ENCODE measurements around the gene PCCB. TPM values are rescaled to one million over a fixed set of nuclear protein-coding genes. Genes with fewer than 3 reads are reported as not detected.
A peak's percentile ranks its signal among the peaks of the same experiment; 100 is the strongest.
"Not testable (repeated sequence)": the region's sequence is repeated elsewhere in the genome, so short reads cannot be mapped to it uniquely, and the experiment has no call there.

The PCCB gene
- 100 to 1,000 TPM in 2 of 6 experiments, 10 to 100 TPM in 4; 85.4 to 146 (median 94.4) TPM for total RNA-seq
- long read RNA-seq, transcript PCCB-201 (15 exons, 1,833 nt) = major isoform, 44 of 124 reads
- long read RNA-seq, partial matches to known transcripts = 76 of 124 reads
- long read RNA-seq, other reads (novel, unspliced or antisense) = 2 of 124 reads

GRCh38 chr3:136250059-136250902, at the start of gene PCCB:
Gene PCCB (plus strand): TSS chr3:136250340. CDS start chr3:136250376, 36 bp downstream.
- ATAC-seq (peak; percentile 92 to 97 (median 94)), DNase-seq (peak; percentile 94 to 98 (median 98))
- Histone ChIP-seq H3K27ac (peak within 1 kb of the TSS; percentile 87 to 95 (median 94)), H3K9me3 (no peaks in the 10 kb centered on the region), H3K36me3 (no peaks in the 10 kb centered on the region), H3K4me1 (peaks cover 0 to 27% (median 14%) of the 10 kb centered on the region in 4 donors), H3K4me3 (peak within 1 kb of the TSS; percentile 74 to 83 (median 77)), H3K27me3 (no peaks in the 10 kb centered on the region)
- 2% methylated on average over 20 of the region's 64 CpGs for WGBS (ENCODE audit: insufficient coverage, low coverage, low lambda C conversion rate, missing lambda C conversion rate)
- TF ChIP-seq CTCF (IDR thresholded peaks at IDR 0.05) = peak; percentile 69 to 90 (median 78)
- peak; percentile 83 for TF ChIP-seq POLR2A (IDR thresholded peaks at IDR 0.05)
- intact Hi-C loops (cut with DNase I) = no loop called here

- H3K4me3 ChIP-seq = no peak overlapping the region
- no peak overlapping the region for H3K27ac ChIP-seq
- no peaks in the 10 kb centered on the region for H3K36me3 ChIP-seq
- WGBS (ENCODE audit: insufficient coverage, low coverage, low lambda C conversion rate, missing lambda C conversion rate) = 78% methylated on average over 4 of the region's 4 CpGs
- no peaks in the 10 kb centered on the region for H3K9me3 ChIP-seq
- ATAC-seq (no peak), DNase-seq (no peak)
- intact Hi-C loops (cut with DNase I) = no loop called here
- no peaks in the 10 kb centered on the region for H3K27me3 ChIP-seq
- no peaks in the 10 kb centered on the region for H3K4me1 ChIP-seq
- no peak for TF ChIP-seq CTCF (IDR thresholded peaks at IDR 0.05)
- TF ChIP-seq POLR2A (IDR thresholded peaks at IDR 0.05) = no peak
Observed at GRCh38 chr3:136207489-136208115, 42.5 kb upstream of the PCCB start.

GRCh38 chr3:136209921-136210320, 40.2 kb upstream of the PCCB start:
- Histone ChIP-seq H3K4me1 (peaks cover 0 to 7% (median 0%) of the 10 kb centered on the region in 4 donors), H3K27ac (no peak overlapping the region), H3K4me3 (no peak overlapping the region), H3K9me3 (no peaks in the 10 kb centered on the region), H3K27me3 (no peaks in the 10 kb centered on the region), H3K36me3 (no peaks in the 10 kb centered on the region)
- intact Hi-C loops (cut with DNase I) = no loop called here
- DNase-seq (no peak), ATAC-seq (no peak)
- TF ChIP-seq CTCF (IDR thresholded peaks at IDR 0.05) (no peak), POLR2A (IDR thresholded peaks at IDR 0.05) (no peak)

- Histone ChIP-seq H3K36me3 (no peaks in the 10 kb centered on the region), H3K4me3 (no peak overlapping the region), H3K4me1 (peaks cover 0 to 7% (median 0%) of the 10 kb centered on the region in 4 donors), H3K9me3 (no peaks in the 10 kb centered on the region), H3K27ac (no peak overlapping the region), H3K27me3 (no peaks in the 10 kb centered on the region)
- TF ChIP-seq CTCF (IDR thresholded peaks at IDR 0.05) (no peak), POLR2A (IDR thresholded peaks at IDR 0.05) (no peak)
- intact Hi-C loops (cut with DNase I) = no loop called here
- ATAC-seq (no peak), DNase-seq (no peak)
- 75% methylated on average over 2 of the region's 2 CpGs for WGBS (ENCODE audit: insufficient coverage, low coverage, low lambda C conversion rate, missing lambda C conversion rate)
Observed at GRCh38 chr3:136211547-136211946, 38.6 kb upstream of the PCCB start.

GRCh38 chr3:136222746-136223145, 27.4 kb upstream of the PCCB start:
- 84% methylated on average over 4 of the region's 4 CpGs for WGBS (ENCODE audit: insufficient coverage, low coverage, low lambda C conversion rate, missing lambda C conversion rate)
- DNase-seq; H3K4me3 ChIP-seq; H3K27ac ChIP-seq; H3K9me3 ChIP-seq; intact Hi-C loops (cut with DNase I); H3K4me1 ChIP-seq; H3K27me3 ChIP-seq; H3K36me3 ChIP-seq; ATAC-seq: not testable (repeated sequence)

Data from right lobe of liver (tissue), 6 donors.